HEK293 (cell line): ENCODE results near the gene CKAP2L.

Experiments
- GLIS2 ChIP-seq: fragments of 450-650 bp; formaldehyde crosslinking; IDR thresholded peaks from 2 replicates; pipeline ENCODE4 v1.5.1; 2016; ENCODE audit warnings: missing biosample characterization, missing genetic modification characterization
- RBAK ChIP-seq: fragments of 450-650 bp; formaldehyde crosslinking; IDR thresholded peaks from 2 replicates; pipeline ENCODE4 v1.5.1; 2016; ENCODE audit warnings: missing biosample characterization, missing genetic modification characterization
- SETDB1 ChIP-seq: IDR thresholded peaks from one replicate; pipeline ENCODE4 v1.6.1; 2017; ENCODE audit warnings: mild to moderate bottlenecking, low read length, moderate library complexity, mixed read lengths; ENCODE audit not compliant: insufficient read length
- SP7 ChIP-seq: fragments of 450-650 bp; formaldehyde crosslinking; IDR thresholded peaks from 2 replicates; pipeline ENCODE4 v1.5.1; 2016; ENCODE audit warnings: missing biosample characterization, missing genetic modification characterization
- WT1 ChIP-seq: fragments of 450-650 bp; formaldehyde crosslinking; IDR thresholded peaks from 2 replicates; pipeline ENCODE4 v1.5.1; 2016; ENCODE audit warnings: missing biosample characterization, missing genetic modification characterization
- ZBTB11 ChIP-seq: fragments of 450-650 bp; formaldehyde crosslinking; conservative IDR thresholded peaks from 2 replicates; pipeline ENCODE4 v1.5.1; 2016; ENCODE audit warnings: low read depth, missing biosample characterization, missing genetic modification characterization
- ZBTB17 ChIP-seq: fragments of 450-650 bp; formaldehyde crosslinking; IDR thresholded peaks from 2 replicates; pipeline ENCODE4 v1.5.1; 2016; ENCODE audit warnings: missing biosample characterization, missing genetic modification characterization
- ZBTB21 ChIP-seq: fragments of 450-650 bp; formaldehyde crosslinking; IDR thresholded peaks from 2 replicates; pipeline ENCODE4 v1.5.1; 2017; ENCODE audit warnings: missing biosample characterization, missing genetic modification characterization
- ZBTB26 ChIP-seq: fragments of 450-650 bp; formaldehyde crosslinking; optimal IDR thresholded peaks from 2 replicates; pipeline ENCODE3; 2016; ENCODE audit warnings: missing biosample characterization, mild to moderate bottlenecking, missing genetic modification characterization
- ZBTB8A ChIP-seq: fragments of 450-650 bp; formaldehyde crosslinking; IDR thresholded peaks from 2 replicates; pipeline ENCODE4 v1.5.1; 2016; ENCODE audit warnings: missing biosample characterization, missing genetic modification characterization
- ZFHX2 ChIP-seq: fragments of 450-650 bp; formaldehyde crosslinking; conservative IDR thresholded peaks from 2 replicates; pipeline ENCODE4 v1.5.1; 2016; ENCODE audit warnings: missing biosample characterization, missing genetic modification characterization
- ZNF148 ChIP-seq: fragments of 450-650 bp; formaldehyde crosslinking; IDR thresholded peaks from 2 replicates; pipeline ENCODE4 v1.5.0; 2017; ENCODE audit warnings: missing biosample characterization, missing genetic modification characterization, borderline replicate concordance
- ZNF155 ChIP-seq: fragments of 450-650 bp; formaldehyde crosslinking; IDR thresholded peaks from 2 replicates; pipeline ENCODE4 v1.5.1; 2016; ENCODE audit warnings: missing biosample characterization, missing genetic modification characterization
- ZNF169 ChIP-seq: fragments of 450-650 bp; formaldehyde crosslinking; IDR thresholded peaks from 2 replicates; pipeline ENCODE4 v1.5.1; 2016; ENCODE audit warnings: missing biosample characterization, missing genetic modification characterization
- ZNF2 ChIP-seq: fragments of 450-650 bp; formaldehyde crosslinking; IDR thresholded peaks from 2 replicates; pipeline ENCODE4 v1.5.1; 2016; ENCODE audit warnings: missing biosample characterization, missing genetic modification characterization
- ZNF202 ChIP-seq: fragments of 450-650 bp; formaldehyde crosslinking; IDR thresholded peaks from 2 replicates; pipeline ENCODE4 v1.5.1; 2016; ENCODE audit warnings: missing biosample characterization, missing genetic modification characterization, borderline replicate concordance
- ZNF266 ChIP-seq: fragments of 450-650 bp; formaldehyde crosslinking; IDR thresholded peaks from 2 replicates; pipeline ENCODE4 v1.5.1; 2016; ENCODE audit warnings: missing biosample characterization, missing genetic modification characterization, low read depth
- ZNF366 ChIP-seq: fragments of 450-650 bp; formaldehyde crosslinking; conservative IDR thresholded peaks from 2 replicates; pipeline ENCODE4 v1.5.1; 2016; ENCODE audit warnings: missing biosample characterization, missing genetic modification characterization
- ZNF394 ChIP-seq: fragments of 450-650 bp; formaldehyde crosslinking; IDR thresholded peaks from 2 replicates; pipeline ENCODE4 v1.5.1; 2016; ENCODE audit warnings: missing biosample characterization, missing genetic modification characterization, mild to moderate bottlenecking, moderate library complexity, borderline replicate concordance
- ZNF488 ChIP-seq: fragments of 450-650 bp; formaldehyde crosslinking; IDR thresholded peaks from 2 replicates; pipeline ENCODE4 v1.5.1; 2016; ENCODE audit warnings: missing biosample characterization, missing genetic modification characterization
- ZNF561 ChIP-seq: fragments of 450-650 bp; IDR thresholded peaks from 2 replicates; pipeline ENCODE4 v1.5.1; 2018; ENCODE audit warnings: missing biosample characterization, missing genetic modification characterization, borderline replicate concordance
- ZNF664 ChIP-seq: fragments of 450-650 bp; formaldehyde crosslinking; IDR thresholded peaks from 2 replicates; pipeline ENCODE4 v1.5.1; 2016; ENCODE audit warnings: missing biosample characterization, missing genetic modification characterization
- ZSCAN30 ChIP-seq: fragments of 450-650 bp; IDR thresholded peaks from 2 replicates; pipeline ENCODE4 v1.5.1; 2018; ENCODE audit warnings: missing biosample characterization, mild to moderate bottlenecking, missing genetic modification characterization, moderate library complexity
- TF ChIP-seq, protein P1 (sequence below): fragments of 450-650 bp; formaldehyde crosslinking; IDR thresholded peaks from 2 replicates; pipeline ENCODE4 v1.5.1; 2017; ENCODE audit warnings: missing biosample characterization, missing genetic modification characterization
- TF ChIP-seq, protein P2 (sequence below): fragments of 450-650 bp; formaldehyde crosslinking; IDR thresholded peaks from 2 replicates; pipeline ENCODE4 v1.5.1; 2016; ENCODE audit warnings: missing biosample characterization, missing genetic modification characterization

The CKAP2L gene

GRCh38 chr2:112692495-112692911 lies 71.9 kb downstream of the CKAP2L start (continued):
- TF ChIP-seq, protein P1, sequence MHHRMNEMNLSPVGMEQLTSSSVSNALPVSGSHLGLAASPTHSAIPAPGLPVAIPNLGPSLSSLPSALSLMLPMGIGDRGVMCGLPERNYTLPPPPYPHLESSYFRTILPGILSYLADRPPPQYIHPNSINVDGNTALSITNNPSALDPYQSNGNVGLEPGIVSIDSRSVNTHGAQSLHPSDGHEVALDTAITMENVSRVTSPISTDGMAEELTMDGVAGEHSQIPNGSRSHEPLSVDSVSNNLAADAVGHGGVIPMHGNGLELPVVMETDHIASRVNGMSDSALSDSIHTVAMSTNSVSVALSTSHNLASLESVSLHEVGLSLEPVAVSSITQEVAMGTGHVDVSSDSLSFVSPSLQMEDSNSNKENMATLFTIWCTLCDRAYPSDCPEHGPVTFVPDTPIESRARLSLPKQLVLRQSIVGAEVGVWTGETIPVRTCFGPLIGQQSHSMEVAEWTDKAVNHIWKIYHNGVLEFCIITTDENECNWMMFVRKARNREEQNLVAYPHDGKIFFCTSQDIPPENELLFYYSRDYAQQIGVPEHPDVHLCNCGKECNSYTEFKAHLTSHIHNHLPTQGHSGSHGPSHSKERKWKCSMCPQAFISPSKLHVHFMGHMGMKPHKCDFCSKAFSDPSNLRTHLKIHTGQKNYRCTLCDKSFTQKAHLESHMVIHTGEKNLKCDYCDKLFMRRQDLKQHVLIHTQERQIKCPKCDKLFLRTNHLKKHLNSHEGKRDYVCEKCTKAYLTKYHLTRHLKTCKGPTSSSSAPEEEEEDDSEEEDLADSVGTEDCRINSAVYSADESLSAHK (tag by site-specific recombination): no peak
- no peak for TF ChIP-seq ZNF664
- 0 out of 2 replicates have a peak, but pooled peaks have one; percentile 54 for TF ChIP-seq ZBTB21
- no peak for TF ChIP-seq ZSCAN30 (tag by site-specific recombination)
- peak; percentile 79 for TF ChIP-seq ZBTB17 (tag by site-specific recombination)
- no peak for TF ChIP-seq ZBTB26 (tag by site-specific recombination)
- TF ChIP-seq ZNF394 (tag by site-specific recombination): peak; percentile 90
- TF ChIP-seq ZNF148 (tag by site-specific recombination): no peak
- TF ChIP-seq ZBTB8A: 0 out of 2 replicates have a peak, but pooled peaks have one; percentile 9
- no peak for TF ChIP-seq ZNF488 (tag by site-specific recombination)
- no peak for TF ChIP-seq RBAK (tag by site-specific recombination)
- TF ChIP-seq ZBTB11 (tag by site-specific recombination): no peak
- no peak for TF ChIP-seq ZNF561
- TF ChIP-seq ZNF155 (tag by site-specific recombination): no peak
- TF ChIP-seq SETDB1: no peak
- TF ChIP-seq GLIS2 (tag by site-specific recombination): no peak
- no peak for TF ChIP-seq ZNF2 (tag by site-specific recombination)
- TF ChIP-seq ZNF202 (tag by site-specific recombination): no peak
- TF ChIP-seq ZFHX2: no peak
- TF ChIP-seq ZNF266 (tag by site-specific recombination): no peak
- TF ChIP-seq ZNF366 (tag by site-specific recombination): peak; percentile 58; the same call in 1 of the 2 replicates
- TF ChIP-seq, protein P2, sequence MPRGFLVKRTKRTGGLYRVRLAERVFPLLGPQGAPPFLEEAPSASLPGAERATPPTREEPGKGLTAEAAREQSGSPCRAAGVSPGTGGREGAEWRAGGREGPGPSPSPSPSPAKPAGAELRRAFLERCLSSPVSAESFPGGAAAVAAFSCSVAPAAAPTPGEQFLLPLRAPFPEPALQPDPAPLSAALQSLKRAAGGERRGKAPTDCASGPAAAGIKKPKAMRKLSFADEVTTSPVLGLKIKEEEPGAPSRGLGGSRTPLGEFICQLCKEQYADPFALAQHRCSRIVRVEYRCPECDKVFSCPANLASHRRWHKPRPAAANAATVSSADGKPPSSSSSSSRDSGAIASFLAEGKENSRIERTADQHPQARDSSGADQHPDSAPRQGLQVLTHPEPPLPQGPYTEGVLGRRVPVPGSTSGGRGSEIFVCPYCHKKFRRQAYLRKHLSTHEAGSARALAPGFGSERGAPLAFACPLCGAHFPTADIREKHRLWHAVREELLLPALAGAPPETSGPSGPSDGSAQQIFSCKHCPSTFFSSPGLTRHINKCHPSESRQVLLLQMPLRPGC (tag by site-specific recombination): 0 out of 2 replicates have a peak, but pooled peaks have one; percentile 61
- no peak for TF ChIP-seq ZNF169 (tag by site-specific recombination)
- TF ChIP-seq SP7 (tag by site-specific recombination): peak; percentile 76
- TF ChIP-seq WT1 (tag by site-specific recombination): peak; percentile 74
